ENCODE results near the gene IFNL1.
"Not testable (repeated sequence)": the region's sequence is repeated elsewhere in the genome, so short reads cannot be mapped to it uniquely, and the experiment has no call there.

Gene IFNL1

GRCh38 chr19:39332738-39333137, 36.5 kb downstream of the IFNL1 start:
- not testable (repeated sequence) for DNase-seq

DNA sequence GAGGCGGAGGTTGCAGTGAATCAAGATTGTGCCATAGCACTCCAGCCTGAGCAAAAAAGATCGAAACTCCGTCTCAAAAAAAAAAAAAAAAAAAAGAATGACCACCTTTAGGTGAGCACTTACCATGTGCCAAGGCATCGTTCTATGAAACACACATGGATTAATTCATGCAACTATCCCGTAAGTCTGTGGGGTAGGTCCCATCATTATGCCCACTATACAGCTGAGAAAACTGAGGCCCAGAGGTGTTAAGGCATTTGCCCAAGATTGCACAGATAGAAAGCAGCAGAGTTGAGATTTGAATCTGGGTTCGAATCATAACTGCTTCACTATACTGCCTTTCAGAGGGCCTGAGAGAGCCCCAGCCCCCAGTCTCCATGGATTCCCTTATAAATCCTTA, 37.3 kb downstream of the IFNL1 start:
- no peak for DNase-seq

DNA sequence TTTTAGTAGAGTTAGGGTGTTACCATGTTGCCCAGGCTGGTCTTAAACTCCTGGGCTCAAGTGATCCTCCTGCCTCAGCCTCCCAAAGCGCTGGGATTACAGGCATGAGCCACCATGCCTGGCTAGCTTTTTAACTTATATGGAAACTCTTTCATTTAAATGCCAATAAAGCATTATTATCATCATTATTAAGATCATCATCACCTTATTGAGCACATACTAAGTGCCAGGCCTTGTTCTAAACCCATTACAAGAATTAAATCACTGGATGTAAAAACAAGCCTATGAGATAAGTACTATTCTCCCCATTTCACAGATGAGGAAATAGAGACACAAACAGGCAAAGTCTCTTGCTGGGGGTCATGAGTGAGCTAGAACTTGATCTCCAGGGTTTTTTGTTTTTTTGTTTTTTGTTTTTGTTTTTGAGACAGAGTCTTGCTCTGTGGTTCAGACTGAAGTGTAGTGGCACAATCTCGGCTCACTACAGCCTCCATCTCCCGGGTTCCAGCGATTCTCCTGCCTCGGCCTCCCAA, 38.3 kb downstream of the IFNL1 start:
- no peak for DNase-seq

DNA sequence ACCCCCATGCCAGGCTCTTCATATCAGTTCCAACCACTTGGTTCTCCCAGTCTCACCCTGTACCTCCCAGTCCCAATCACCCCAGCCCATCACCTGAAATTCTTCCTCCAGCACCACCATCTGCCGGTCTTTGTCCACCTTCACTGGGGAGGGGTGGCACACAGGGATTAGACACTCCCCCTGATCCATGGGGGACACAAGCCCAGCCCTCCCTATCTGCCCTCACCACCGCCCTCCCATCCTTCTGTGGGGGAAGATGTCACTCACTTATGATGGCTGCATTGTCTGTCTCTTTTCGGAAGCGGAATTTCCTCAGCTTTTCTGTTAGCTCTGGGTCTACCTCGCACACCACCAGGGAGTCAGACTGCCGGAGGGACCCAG, 39.0 kb downstream of the IFNL1 start:
- peak; percentile 22 to 50 for DNase-seq

DNA sequence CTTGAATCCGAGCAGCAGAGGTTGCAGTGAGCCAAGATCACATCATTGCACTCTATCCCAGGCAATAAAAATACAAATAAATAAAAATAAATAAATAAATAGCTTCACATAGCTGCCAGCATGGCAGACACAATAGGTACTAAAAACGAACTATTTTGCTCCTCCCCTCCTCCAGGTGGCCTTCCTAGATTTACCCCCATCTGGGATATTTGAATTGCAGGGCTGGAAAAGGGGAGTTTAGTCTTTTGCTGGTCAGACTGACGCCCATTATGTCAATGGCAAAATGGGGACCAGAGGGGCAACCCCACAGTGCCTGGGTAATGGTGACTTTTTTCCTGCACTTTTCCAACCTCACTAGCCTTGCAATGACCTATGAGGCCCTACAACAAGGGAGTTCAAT, 40.3 kb downstream of the IFNL1 start:
- no peak for DNase-seq

GRCh38 chr19:39339674-39340073, 43.5 kb downstream of the IFNL1 start:
- DNase-seq = no peak

DNA sequence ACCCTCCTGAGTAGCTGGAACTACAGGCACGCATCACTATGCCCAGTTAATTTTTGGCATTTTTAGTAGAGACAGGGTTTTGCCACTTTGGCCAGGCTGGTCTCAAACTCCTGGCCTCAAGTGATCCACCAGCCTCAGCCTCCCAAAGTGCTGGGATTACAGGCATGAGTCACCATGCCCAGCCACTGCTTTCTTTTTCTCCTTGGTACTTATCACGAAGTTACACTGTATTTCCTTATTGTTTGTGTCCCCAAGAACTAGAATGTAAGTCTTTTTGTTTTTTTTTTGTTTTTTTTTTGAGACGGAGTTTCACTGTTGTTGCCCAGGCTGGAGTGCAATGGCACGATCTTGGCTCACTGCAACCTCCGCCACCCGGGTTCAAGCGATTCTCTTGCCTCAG, 43.9 kb downstream of the IFNL1 start:
- not testable (repeated sequence) for DNase-seq

GRCh38 chr19:39341129-39341718, 45.0 kb downstream of the IFNL1 start:
- DNase-seq = peak; percentile 2 to 33

GRCh38 chr19:39341719-39342604, 45.8 kb downstream of the IFNL1 start, which contains the start of gene SAMD4B:
Gene SAMD4B (plus strand): TSS chr19:39342421. CDS start chr19:39356894, 14,473 bp downstream.
- peak; percentile 100 for DNase-seq

GRCh38 chr19:39342647-39343305, 46.6 kb downstream of the IFNL1 start:
- no peak for DNase-seq

DNA sequence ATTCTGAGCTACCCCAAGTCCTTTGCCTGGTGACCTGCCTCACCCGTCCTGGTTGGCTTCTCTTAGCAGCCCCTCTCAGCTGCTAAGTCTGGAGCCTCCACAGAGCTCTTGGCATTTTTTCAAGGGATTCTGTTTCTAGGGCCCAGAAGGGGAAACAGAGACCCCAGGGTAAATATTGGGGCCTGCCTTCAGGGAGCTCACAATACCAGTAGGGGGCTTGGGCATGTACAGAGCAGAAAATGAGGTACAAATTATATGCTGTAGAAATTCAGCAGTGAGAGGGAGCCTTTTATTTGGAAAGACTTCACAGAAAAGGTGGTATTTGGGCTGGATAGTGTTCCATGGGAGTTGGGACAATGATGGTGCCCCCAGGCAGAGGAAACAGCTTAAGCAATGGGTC, 49.7 kb downstream of the IFNL1 start:
- DNase-seq = no peak

GRCh38 chr19:39347332-39348164, 51.3 kb downstream of the IFNL1 start:
- DNase-seq = no peak
